ENCODE measurements around the gene CD6.
A peak's percentile ranks its signal among the peaks of the same experiment; 100 is the strongest.

Gene CD6

GRCh38 chr11:61010466-61011228 lies 39.2 kb downstream of the CD6 start:
- DNase-seq (ENCODE audit: low spot score) = no peak

GRCh38 chr11:61011229-61011870 lies 39.9 kb downstream of the CD6 start:
- no peak for DNase-seq (ENCODE audit: low spot score)

GRCh38 chr11:61011950-61012736 lies 40.7 kb downstream of the CD6 start:
- no peak for DNase-seq (ENCODE audit: low spot score)

GRCh38 chr11:61012737-61013215 lies 41.3 kb downstream of the CD6 start:
- DNase-seq (ENCODE audit: low spot score) = no peak

GRCh38 chr11:61018059-61018458 lies 46.6 kb downstream of the CD6 start:
- DNase-seq (ENCODE audit: low spot score) = no peak

GRCh38 chr11:61019037-61019831 lies 47.8 kb downstream of the CD6 start:
- DNase-seq (ENCODE audit: low spot score) = no peak

GRCh38 chr11:61019832-61020405 lies 48.4 kb downstream of the CD6 start:
- no peak for DNase-seq (ENCODE audit: low spot score)

GRCh38 chr11:61020551-61021235 lies 49.2 kb downstream of the CD6 start:
- DNase-seq (ENCODE audit: low spot score) = no peak

- DNase-seq (ENCODE audit: low spot score) = peak; percentile 86
Observed at GRCh38 chr11:61021661-61022212, 50.3 kb downstream of the CD6 start.

- DNase-seq (ENCODE audit: low spot score) = peak; percentile 28
Observed at GRCh38 chr11:61022311-61023085, 51.0 kb downstream of the CD6 start.

- DNase-seq (ENCODE audit: low spot score) = peak; percentile 70
Observed at GRCh38 chr11:61023086-61023965, 51.8 kb downstream of the CD6 start.

- DNase-seq (ENCODE audit: low spot score) = no peak
Observed at GRCh38 chr11:61023966-61024295, 52.5 kb downstream of the CD6 start.

- no peak for DNase-seq (ENCODE audit: low spot score)
Observed at GRCh38 chr11:61024938-61025820, 53.7 kb downstream of the CD6 start.

GRCh38 chr11:61025821-61026120 lies 54.3 kb downstream of the CD6 start:
- DNase-seq (ENCODE audit: low spot score) = no peak

- DNase-seq (ENCODE audit: low spot score) = peak; percentile 45
Observed at GRCh38 chr11:61026121-61027031, 54.9 kb downstream of the CD6 start.

GRCh38 chr11:61027141-61027840 lies 55.8 kb downstream of the CD6 start:
- no peak for DNase-seq (ENCODE audit: low spot score)
